ENCODE measurements around the gene CYB5RL. TPM values are rescaled to one million over a fixed set of nuclear protein-coding genes. Genes with fewer than 3 reads are reported as not detected.

The CYB5RL gene
- total RNA-seq, 1 donor from 2014 or later, result 9.0 TPM

GRCh38 chr1:54174106-54174505 is 25.7 kb downstream of the CYB5RL start:
- no peaks in the 10 kb centered on the region for H3K27me3 Mint-ChIP-seq
- H3K4me1 Mint-ChIP-seq (ENCODE audit: low read depth), result no peaks in the 10 kb centered on the region
- no peak overlapping the region for H3K4me3 Mint-ChIP-seq (ENCODE audit: low read depth)
- TF ChIP-seq, protein P1, sequence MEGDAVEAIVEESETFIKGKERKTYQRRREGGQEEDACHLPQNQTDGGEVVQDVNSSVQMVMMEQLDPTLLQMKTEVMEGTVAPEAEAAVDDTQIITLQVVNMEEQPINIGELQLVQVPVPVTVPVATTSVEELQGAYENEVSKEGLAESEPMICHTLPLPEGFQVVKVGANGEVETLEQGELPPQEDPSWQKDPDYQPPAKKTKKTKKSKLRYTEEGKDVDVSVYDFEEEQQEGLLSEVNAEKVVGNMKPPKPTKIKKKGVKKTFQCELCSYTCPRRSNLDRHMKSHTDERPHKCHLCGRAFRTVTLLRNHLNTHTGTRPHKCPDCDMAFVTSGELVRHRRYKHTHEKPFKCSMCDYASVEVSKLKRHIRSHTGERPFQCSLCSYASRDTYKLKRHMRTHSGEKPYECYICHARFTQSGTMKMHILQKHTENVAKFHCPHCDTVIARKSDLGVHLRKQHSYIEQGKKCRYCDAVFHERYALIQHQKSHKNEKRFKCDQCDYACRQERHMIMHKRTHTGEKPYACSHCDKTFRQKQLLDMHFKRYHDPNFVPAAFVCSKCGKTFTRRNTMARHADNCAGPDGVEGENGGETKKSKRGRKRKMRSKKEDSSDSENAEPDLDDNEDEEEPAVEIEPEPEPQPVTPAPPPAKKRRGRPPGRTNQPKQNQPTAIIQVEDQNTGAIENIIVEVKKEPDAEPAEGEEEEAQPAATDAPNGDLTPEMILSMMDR (IDR thresholded peaks at IDR 0.05; ENCODE audit: unreplicated experiment), result no peak
- DNase-seq (ENCODE audit: low spot score, unreplicated experiment), result no peak
- H3K27ac Mint-ChIP-seq, result no peak overlapping the region
- peaks cover 2% of the 10 kb centered on the region for H3K36me3 Mint-ChIP-seq (ENCODE audit: insufficient read depth)
- no peaks in the 10 kb centered on the region for H3K9me3 Mint-ChIP-seq (ENCODE audit: low read depth)

DNA sequence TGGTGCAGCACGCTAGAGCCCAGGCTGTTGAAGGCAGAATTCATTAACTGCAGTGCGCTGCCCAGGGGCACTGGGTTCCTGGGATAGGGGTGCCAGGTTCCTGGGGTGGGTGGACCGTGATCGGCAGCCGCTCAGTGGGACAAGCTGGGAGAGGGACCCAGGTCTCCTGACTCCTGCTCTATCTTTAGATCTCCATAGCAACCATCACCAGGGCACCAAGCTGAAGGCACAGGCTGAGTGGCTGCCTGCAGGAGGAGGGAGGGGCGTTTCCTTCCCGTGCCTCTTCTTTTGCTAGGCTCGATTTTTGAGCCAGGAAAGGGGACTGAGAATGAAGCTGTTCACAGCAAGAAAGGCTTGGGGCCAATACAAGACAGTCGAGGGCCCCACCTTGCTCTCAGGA is 26.1 kb downstream of the CYB5RL start:
- DNase-seq (ENCODE audit: low spot score, unreplicated experiment), result no peak
- Mint-ChIP-seq H3K27me3 (no peaks in the 10 kb centered on the region), H3K27ac (no peak overlapping the region), H3K4me3 (ENCODE audit: low read depth) (no peak overlapping the region), H3K36me3 (ENCODE audit: insufficient read depth) (peaks cover 2% of the 10 kb centered on the region), H3K9me3 (ENCODE audit: low read depth) (no peaks in the 10 kb centered on the region), H3K4me1 (ENCODE audit: low read depth) (no peaks in the 10 kb centered on the region)
- TF ChIP-seq, protein P1 (IDR thresholded peaks at IDR 0.05; ENCODE audit: unreplicated experiment), result no peak

GRCh38 chr1:54172614-54173599 is 26.9 kb downstream of the CYB5RL start:
- Mint-ChIP-seq H3K4me3 (ENCODE audit: low read depth) (no peak overlapping the region), H3K27me3 (no peaks in the 10 kb centered on the region), H3K27ac (peak overlapping the region; percentile 67), H3K4me1 (ENCODE audit: low read depth) (no peaks in the 10 kb centered on the region), H3K9me3 (ENCODE audit: low read depth) (no peaks in the 10 kb centered on the region), H3K36me3 (ENCODE audit: insufficient read depth) (no peaks in the 10 kb centered on the region)
- TF ChIP-seq, protein P1 (IDR thresholded peaks at IDR 0.05; ENCODE audit: unreplicated experiment), result no peak
- DNase-seq (ENCODE audit: low spot score, unreplicated experiment), result no peak

DNA sequence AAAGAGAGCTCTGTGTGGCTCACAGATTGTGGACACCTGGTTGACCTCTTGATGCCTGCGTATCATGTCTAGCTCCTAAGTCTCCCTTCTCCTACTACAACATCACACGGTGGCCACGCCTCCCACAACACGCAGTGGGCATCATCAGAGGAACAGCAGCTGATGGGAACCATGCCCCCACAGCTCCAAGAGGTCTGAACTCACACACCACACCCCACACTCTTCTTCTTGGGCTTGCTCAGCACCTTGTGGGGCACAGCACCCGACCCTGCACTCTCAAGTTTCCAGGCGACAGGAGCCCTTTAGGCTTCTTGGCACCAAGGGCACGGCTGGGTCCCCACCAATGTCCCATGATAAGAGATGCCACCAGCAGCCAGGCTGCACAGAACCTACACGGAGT is 28.2 kb downstream of the CYB5RL start:
- no peaks in the 10 kb centered on the region for H3K36me3 Mint-ChIP-seq (ENCODE audit: insufficient read depth)
- H3K4me1 Mint-ChIP-seq (ENCODE audit: low read depth), result no peaks in the 10 kb centered on the region
- H3K27me3 Mint-ChIP-seq, result peaks cover under 1% of the 10 kb centered on the region
- no peak overlapping the region for H3K4me3 Mint-ChIP-seq (ENCODE audit: low read depth)
- TF ChIP-seq, protein P1 (IDR thresholded peaks at IDR 0.05; ENCODE audit: unreplicated experiment), result no peak
- H3K27ac Mint-ChIP-seq, result no peak overlapping the region
- DNase-seq (ENCODE audit: low spot score, unreplicated experiment), result no peak
- no peaks in the 10 kb centered on the region for H3K9me3 Mint-ChIP-seq (ENCODE audit: low read depth)

DNA sequence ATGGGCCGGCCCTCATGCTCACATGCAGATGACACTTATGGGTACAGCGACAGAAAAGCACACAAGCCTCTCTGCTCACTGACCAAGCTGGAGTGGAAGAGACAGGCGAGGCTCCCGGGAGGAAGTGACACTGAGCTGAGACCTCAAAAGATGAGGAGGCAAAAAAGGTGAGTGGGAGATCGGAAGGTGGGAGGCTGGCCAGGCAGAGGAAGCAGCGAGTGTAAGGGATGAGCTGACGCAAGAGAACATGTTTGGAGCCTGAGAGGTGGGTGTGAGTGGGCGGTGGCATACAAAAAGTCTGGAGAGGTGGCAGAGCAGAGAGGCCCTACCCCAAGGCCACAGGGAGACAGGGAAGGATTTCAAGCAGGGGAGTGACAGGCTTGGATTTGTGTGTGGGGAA is 28.8 kb downstream of the CYB5RL start:
- no peaks in the 10 kb centered on the region for H3K4me1 Mint-ChIP-seq (ENCODE audit: low read depth)
- H3K4me3 Mint-ChIP-seq (ENCODE audit: low read depth), result no peak overlapping the region
- H3K27ac Mint-ChIP-seq, result no peak overlapping the region
- H3K9me3 Mint-ChIP-seq (ENCODE audit: low read depth), result no peaks in the 10 kb centered on the region
- peaks cover 3% of the 10 kb centered on the region for H3K27me3 Mint-ChIP-seq
- TF ChIP-seq, protein P1 (IDR thresholded peaks at IDR 0.05; ENCODE audit: unreplicated experiment), result no peak
- no peaks in the 10 kb centered on the region for H3K36me3 Mint-ChIP-seq (ENCODE audit: insufficient read depth)
- no peak for DNase-seq (ENCODE audit: low spot score, unreplicated experiment)

All from progenitor cell of endocrine pancreas (in vitro differentiated cells).